ENCODE measurements around the gene ATP8B4.

Gene ATP8B4

GRCh38 chr15:49877117-49877872, 241.7 kb downstream of the ATP8B4 start:
- TF ChIP-seq CTCF (IDR thresholded peaks at IDR 0.05; ENCODE audit: low read depth, low read length), result no peak
- peak in 1 of 2 donors; percentile 94 for DNase-seq (ENCODE audit: low read depth in 2 of 2)
- H3K4me3 ChIP-seq (replicated peaks in 1 of 2; ENCODE audit: low read depth in 2 of 2, low read length in 2 of 2), result no peak overlapping the region

- TF ChIP-seq CTCF (IDR thresholded peaks at IDR 0.05; ENCODE audit: low read depth, low read length), result peak; percentile 43
- peak in 1 of 2 donors; percentile 50 for DNase-seq (ENCODE audit: low read depth in 2 of 2)
- no peak overlapping the region for H3K4me3 ChIP-seq (replicated peaks in 1 of 2; ENCODE audit: low read depth in 2 of 2, low read length in 2 of 2)
Observed at GRCh38 chr15:49876401-49877038, 242.5 kb downstream of the ATP8B4 start.

GRCh38 chr15:49875392-49875791, 243.6 kb downstream of the ATP8B4 start:
- no peak for DNase-seq (ENCODE audit: low read depth in 2 of 2)
- no peak for TF ChIP-seq CTCF (IDR thresholded peaks at IDR 0.05; ENCODE audit: low read depth, low read length)
- H3K4me3 ChIP-seq (replicated peaks in 1 of 2; ENCODE audit: low read depth in 2 of 2, low read length in 2 of 2), result no peak overlapping the region

- no peak for TF ChIP-seq CTCF (IDR thresholded peaks at IDR 0.05; ENCODE audit: low read depth, low read length)
- no peak overlapping the region for H3K4me3 ChIP-seq (replicated peaks in 1 of 2; ENCODE audit: low read depth in 2 of 2, low read length in 2 of 2)
- DNase-seq (ENCODE audit: low read depth in 2 of 2), result no peak
Observed at GRCh38 chr15:49870472-49870871, 248.6 kb downstream of the ATP8B4 start.

- TF ChIP-seq CTCF (IDR thresholded peaks at IDR 0.05; ENCODE audit: low read depth, low read length), result no peak
- DNase-seq (ENCODE audit: low read depth in 2 of 2), result no peak
- no peak overlapping the region for H3K4me3 ChIP-seq (replicated peaks in 1 of 2; ENCODE audit: low read depth in 2 of 2, low read length in 2 of 2)
Observed at GRCh38 chr15:49868348-49868747, 250.7 kb downstream of the ATP8B4 start.

- no peak for TF ChIP-seq CTCF (IDR thresholded peaks at IDR 0.05; ENCODE audit: low read depth, low read length)
- no peak overlapping the region for H3K4me3 ChIP-seq (replicated peaks in 1 of 2; ENCODE audit: low read depth in 2 of 2, low read length in 2 of 2)
- peak in 1 of 2 donors; percentile 78 for DNase-seq (ENCODE audit: low read depth in 2 of 2)
Observed at GRCh38 chr15:49865925-49866757, 252.9 kb downstream of the ATP8B4 start.

Measured in cardiac fibroblast (primary cell).